Breast epithelium (tissue), 3 donors: Measurements from ENCODE around the gene SPACA5B.
"Not testable (repeated sequence)": the region's sequence is repeated elsewhere in the genome, so short reads cannot be mapped to it uniquely, and the experiment has no call there.

ENCODE experiments used
- POLR2AphosphoS5 ChIP-seq, 3 donors: sonication (generic); formaldehyde crosslinking; IDR thresholded peaks; one replicate each; pipeline ENCODE4 v1.6.1; 2017; ENCODE audit warnings: antibody characterized with exemption in 3 of 3
- TF ChIP-seq, protein P1 (sequence below), 3 donors: fragments of 450-650 bp; IDR thresholded peaks; one replicate each; pipeline ENCODE4 v1.5.1; 2016 to 2017; ENCODE audit warnings: antibody characterized with exemption in 3 of 3, mild to moderate bottlenecking in 3 of 3, moderate library complexity in 3 of 3

DNA sequence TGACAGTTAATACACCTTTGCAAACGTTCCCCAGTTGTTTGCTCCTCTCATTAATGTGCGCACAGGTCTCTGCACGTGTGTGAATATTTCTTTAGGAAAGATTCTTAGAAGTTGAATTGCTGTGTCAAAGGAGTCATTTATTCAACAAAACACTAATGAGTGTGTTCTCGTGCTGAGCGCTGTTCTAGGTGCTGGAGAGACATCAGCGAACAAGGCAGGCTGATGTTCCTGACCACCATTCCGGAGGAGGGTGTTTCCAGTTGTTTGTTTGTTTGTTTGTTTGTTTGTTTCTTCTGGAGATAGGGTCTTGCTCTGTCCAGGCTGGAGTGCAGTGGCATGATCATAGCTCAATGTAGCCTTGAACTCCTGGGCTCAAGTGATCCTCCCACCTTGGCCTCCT lies 35.9 kb downstream of the SPACA5B start:
- not testable (repeated sequence) for TF ChIP-seq POLR2AphosphoS5 (IDR thresholded peaks at IDR 0.05)
- TF ChIP-seq, protein P1, sequence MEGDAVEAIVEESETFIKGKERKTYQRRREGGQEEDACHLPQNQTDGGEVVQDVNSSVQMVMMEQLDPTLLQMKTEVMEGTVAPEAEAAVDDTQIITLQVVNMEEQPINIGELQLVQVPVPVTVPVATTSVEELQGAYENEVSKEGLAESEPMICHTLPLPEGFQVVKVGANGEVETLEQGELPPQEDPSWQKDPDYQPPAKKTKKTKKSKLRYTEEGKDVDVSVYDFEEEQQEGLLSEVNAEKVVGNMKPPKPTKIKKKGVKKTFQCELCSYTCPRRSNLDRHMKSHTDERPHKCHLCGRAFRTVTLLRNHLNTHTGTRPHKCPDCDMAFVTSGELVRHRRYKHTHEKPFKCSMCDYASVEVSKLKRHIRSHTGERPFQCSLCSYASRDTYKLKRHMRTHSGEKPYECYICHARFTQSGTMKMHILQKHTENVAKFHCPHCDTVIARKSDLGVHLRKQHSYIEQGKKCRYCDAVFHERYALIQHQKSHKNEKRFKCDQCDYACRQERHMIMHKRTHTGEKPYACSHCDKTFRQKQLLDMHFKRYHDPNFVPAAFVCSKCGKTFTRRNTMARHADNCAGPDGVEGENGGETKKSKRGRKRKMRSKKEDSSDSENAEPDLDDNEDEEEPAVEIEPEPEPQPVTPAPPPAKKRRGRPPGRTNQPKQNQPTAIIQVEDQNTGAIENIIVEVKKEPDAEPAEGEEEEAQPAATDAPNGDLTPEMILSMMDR (IDR thresholded peaks at IDR 0.05) = not testable (repeated sequence)
